H1 (cell line): ENCODE measurements around the gene DFFB. TPM values are rescaled to one million over a fixed set of nuclear protein-coding genes. Genes with fewer than 3 reads are reported as not detected.

Source experiments
- E2F6 ChIP-seq: IDR thresholded peaks from 2 replicates; pipeline ENCODE4 v1.6.1; 2012; ENCODE audit warnings: inconsistent platforms
- FOSL1 ChIP-seq: IDR thresholded peaks from 2 replicates; pipeline ENCODE4 v1.6.1; 2011; ENCODE audit warnings: mild to moderate bottlenecking, low read depth, low read length, moderate library complexity; ENCODE audit not compliant: insufficient read depth
- SUZ12 ChIP-seq: fragments of 200-600 bp; sonication (generic); IDR thresholded peaks from 2 replicates; pipeline ENCODE4 v1.6.1; 2012; ENCODE audit warnings: mild to moderate bottlenecking, inconsistent platforms, low read length, moderate library complexity, mixed read lengths
- TAF1 ChIP-seq: IDR thresholded peaks from 2 replicates; pipeline ENCODE4 v1.6.1; 2011; ENCODE audit warnings: mild to moderate bottlenecking, low read depth, low read length
- polyA plus RNA-seq, 7 experiments: library from polyadenylated mRNA; depleted of rRNA in 3 of 7; stranded (reverse) in 5 of 7; unstranded in 2 of 7; fragments of >200 nt in 5 of 7; fragments of 200-250 nt in 2 of 7; gene quantifications; 1 replicate in 5 of 7; 2 replicates in 1 of 7; 4 replicates in 1 of 7; pipeline versions ENCODE4 v1.2.1 to v1.2.3, GENCODE V29; 2011 to 2013; ENCODE audit warnings: missing spikeins in 2 of 7, mixed read lengths in 2 of 7
- total RNA-seq: library from RNA; stranded (reverse); fragmentation: NEBNext Ultra II Directional; extraction: Animal tissue kit (Norgen Biotek cat#: 25700); gene quantifications from 2 replicates; pipeline ENCODE4 v1.2.1, GENCODE V29; 2021

The DFFB gene
- total and polyA plus RNA-seq, 2 of the 8 experiments (the other 6 are each of a cell fraction or from before 2014, with no cell fraction given) = 8.6 to 11.9 TPM

- TF ChIP-seq TAF1 (no peak), FOSL1 (no peak), E2F6 (no peak), SUZ12 (no peak)
These were observed 22.6 kb upstream of the DFFB start (continued) for GRCh38 chr1:3834701-3835100.
